VCaP (cell line): ENCODE measurements around the gene ZBTB4.

ENCODE experiments used
- H3K27ac ChIP-seq: fragments of 450-650 bp; 2 replicates; pipeline ENCODE4 v1.5.1; 2017
- TF ChIP-seq, protein P1 (sequence below): fragments of 450-650 bp; conservative IDR thresholded peaks from 2 replicates; pipeline ENCODE4 v1.5.1; 2017; ENCODE audit warnings: mild to moderate bottlenecking, moderate library complexity

The ZBTB4 gene

DNA sequence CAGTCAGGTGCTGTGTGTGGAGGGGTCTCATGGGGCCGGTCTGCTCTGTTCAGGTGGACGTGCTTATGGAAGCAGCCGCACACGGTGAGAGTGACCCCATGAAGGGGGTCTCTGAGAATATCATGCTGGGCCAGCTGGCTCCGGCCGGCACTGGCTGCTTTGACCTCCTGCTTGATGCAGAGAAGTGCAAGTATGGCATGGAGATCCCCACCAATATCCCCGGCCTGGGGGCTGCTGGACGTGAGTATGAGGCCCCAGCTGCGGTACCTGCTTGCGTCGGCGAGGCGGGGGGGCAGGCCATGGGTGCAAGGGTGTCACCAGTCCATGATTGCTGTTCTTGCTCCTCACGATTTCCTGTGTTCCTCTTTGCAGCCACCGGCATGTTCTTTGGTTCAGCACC, 32.7 kb upstream of the ZBTB4 start:
- TF ChIP-seq, protein P1, sequence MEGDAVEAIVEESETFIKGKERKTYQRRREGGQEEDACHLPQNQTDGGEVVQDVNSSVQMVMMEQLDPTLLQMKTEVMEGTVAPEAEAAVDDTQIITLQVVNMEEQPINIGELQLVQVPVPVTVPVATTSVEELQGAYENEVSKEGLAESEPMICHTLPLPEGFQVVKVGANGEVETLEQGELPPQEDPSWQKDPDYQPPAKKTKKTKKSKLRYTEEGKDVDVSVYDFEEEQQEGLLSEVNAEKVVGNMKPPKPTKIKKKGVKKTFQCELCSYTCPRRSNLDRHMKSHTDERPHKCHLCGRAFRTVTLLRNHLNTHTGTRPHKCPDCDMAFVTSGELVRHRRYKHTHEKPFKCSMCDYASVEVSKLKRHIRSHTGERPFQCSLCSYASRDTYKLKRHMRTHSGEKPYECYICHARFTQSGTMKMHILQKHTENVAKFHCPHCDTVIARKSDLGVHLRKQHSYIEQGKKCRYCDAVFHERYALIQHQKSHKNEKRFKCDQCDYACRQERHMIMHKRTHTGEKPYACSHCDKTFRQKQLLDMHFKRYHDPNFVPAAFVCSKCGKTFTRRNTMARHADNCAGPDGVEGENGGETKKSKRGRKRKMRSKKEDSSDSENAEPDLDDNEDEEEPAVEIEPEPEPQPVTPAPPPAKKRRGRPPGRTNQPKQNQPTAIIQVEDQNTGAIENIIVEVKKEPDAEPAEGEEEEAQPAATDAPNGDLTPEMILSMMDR: no peak
- H3K27ac ChIP-seq: no peak overlapping the region

DNA sequence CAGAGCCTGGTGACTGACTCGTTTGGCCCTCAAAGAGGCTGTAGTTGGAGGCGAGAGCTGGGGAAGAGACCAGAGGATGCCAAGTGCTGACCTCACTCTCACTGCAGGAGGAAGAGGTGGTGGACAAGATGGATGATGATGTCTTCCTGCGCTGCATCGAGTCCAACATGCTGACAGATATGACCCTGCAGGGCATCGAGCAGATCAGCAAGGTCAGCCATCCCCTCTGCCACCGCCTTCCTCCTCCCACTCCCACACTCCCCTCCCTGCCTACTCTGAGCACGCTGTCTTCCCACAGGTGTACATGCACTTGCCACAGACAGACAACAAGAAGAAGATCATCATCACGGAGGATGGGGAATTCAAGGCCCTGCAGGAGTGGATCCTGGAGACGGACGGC, 31.7 kb upstream of the ZBTB4 start:
- TF ChIP-seq, protein P1: no peak
- no peak overlapping the region for H3K27ac ChIP-seq

DNA sequence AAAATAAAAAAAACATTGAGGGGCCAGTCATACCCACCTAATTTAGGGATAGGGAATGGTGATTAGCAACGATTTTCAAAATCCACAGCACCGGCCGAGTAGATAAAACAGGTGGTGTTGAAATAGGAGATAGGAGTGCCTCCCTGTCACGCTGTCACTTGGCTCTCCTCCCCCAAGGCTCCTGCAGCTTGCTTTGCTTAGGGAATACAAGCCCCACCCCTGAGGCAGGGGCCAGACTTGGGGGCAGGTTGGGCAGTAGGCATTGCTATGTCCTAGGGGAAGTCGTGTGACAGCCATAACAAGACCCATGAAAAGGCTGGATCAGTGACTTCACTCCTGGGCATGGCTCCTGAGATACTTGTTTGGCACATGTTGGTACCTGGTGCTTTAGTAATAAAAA, 30.5 kb upstream of the ZBTB4 start:
- no peak overlapping the region for H3K27ac ChIP-seq

DNA sequence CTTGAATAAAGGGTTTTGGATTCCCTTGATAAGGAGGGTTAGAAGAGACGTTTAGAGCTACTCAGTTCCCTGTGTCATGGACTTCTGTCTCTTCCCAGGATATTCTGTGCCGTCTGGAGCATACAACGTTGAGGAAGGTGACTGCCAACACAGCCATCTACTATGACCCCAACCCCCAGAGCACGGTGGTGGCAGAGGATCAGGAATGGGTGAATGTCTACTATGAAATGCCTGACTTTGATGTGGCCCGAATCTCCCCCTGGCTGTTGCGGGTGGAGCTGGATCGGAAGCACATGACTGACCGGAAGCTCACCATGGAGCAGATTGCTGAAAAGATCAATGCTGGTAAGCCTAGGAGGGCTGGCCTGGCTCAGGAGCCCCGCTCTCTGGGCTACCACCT, 29.4 kb upstream of the ZBTB4 start:
- TF ChIP-seq, protein P1: no peak
- no peak overlapping the region for H3K27ac ChIP-seq

More for the DNA sequence above, 30.5 kb upstream of the ZBTB4 start:
- TF ChIP-seq, protein P1: no peak

DNA sequence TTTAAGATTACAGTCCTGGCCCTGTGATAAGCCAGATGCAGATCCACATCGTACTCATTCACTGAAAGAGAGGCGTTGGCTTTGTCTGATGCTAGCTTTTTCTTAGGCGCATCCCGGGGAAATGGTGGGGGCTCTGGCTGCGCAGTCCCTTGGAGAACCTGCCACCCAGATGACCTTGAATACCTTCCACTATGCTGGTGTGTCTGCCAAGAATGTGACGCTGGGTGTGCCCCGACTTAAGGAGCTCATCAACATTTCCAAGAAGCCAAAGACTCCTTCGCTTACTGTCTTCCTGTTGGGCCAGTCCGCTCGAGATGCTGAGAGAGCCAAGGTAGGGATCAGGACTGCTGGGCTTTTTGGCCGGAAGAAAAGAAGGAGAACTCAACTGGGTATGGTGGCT, 28.7 kb upstream of the ZBTB4 start:
- TF ChIP-seq, protein P1: no peak
- H3K27ac ChIP-seq: no peak overlapping the region

DNA sequence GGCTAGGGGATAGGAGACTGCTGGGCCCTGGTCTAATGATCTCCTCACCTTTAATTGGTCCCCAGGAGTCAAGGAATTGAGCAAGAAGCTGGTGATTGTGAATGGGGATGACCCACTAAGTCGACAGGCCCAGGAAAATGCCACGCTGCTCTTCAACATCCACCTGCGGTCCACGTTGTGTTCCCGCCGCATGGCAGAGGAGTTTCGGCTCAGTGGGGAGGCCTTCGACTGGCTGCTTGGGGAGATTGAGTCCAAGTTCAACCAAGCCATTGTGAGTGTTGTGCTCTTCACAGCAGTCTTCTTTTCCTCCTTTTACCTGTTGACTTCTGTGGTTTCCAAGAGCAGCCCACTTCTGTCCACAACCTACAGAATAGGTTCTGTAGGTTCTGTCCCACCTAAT, 24.1 kb upstream of the ZBTB4 start:
- TF ChIP-seq, protein P1: no peak
- H3K27ac ChIP-seq: no peak overlapping the region

DNA sequence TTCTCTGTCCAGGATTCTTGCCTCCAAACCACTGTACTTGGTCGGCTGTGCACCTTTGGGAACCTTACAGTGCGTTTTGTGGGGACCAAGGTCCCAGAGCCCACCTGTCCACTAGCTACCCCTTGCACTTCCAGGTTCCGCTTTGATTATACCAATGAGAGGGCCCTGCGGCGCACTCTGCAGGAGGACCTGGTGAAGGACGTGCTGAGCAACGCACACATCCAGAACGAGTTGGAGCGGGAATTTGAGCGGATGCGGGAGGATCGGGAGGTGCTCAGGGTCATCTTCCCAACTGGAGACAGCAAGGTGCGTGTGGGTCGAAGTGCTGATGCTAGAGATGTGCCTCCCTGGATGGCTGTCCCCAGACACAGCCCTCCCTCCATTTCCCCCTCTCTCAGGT, 23.6 kb upstream of the ZBTB4 start:
- TF ChIP-seq, protein P1: no peak; the same call in 1 of the 2 replicates
- H3K27ac ChIP-seq: no peak overlapping the region
